ENCODE measurements around the gene ITGA6.

ITGA6 gene

DNA sequence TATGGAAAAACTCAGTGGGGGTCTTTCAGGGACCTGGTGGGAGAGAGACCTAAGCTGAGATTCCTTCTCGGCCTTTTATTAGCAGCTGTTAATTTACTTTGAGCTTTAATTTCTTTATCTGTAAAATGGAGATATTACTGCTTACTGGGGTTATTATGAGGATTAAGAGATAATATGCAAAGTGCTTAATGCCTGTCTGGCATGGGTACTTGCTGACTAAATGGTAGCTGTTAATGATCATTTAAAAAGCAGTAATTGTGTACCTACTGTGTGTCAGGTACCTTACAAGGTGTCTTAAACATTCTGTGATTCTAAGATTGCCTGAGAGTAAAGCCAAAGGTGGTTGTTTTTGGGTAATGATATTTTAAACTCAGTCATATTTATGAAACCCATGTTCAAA is 2.6 kb downstream of the ITGA6 start:
- Histone ChIP-seq H3K27ac (ENCODE audit: poor library complexity, severe bottlenecking) (peak overlapping the region; percentile 98), H3K4me3 (ENCODE audit: severe bottlenecking) (peak overlapping the region; percentile 96), H3K36me3 (ENCODE audit: low read depth) (peaks cover 52% of the 10 kb centered on the region), H3K4me1 (ENCODE audit: insufficient read depth, poor library complexity, severe bottlenecking) (peaks cover 49% of the 10 kb centered on the region), H3K27me3 (ENCODE audit: insufficient read depth, poor library complexity, severe bottlenecking) (no peaks in the 10 kb centered on the region), H3K9me3 (ENCODE audit: severe bottlenecking) (no peaks in the 10 kb centered on the region)
- ATAC-seq (ENCODE audit: low read depth), result no peak
- TF ChIP-seq, protein P1, sequence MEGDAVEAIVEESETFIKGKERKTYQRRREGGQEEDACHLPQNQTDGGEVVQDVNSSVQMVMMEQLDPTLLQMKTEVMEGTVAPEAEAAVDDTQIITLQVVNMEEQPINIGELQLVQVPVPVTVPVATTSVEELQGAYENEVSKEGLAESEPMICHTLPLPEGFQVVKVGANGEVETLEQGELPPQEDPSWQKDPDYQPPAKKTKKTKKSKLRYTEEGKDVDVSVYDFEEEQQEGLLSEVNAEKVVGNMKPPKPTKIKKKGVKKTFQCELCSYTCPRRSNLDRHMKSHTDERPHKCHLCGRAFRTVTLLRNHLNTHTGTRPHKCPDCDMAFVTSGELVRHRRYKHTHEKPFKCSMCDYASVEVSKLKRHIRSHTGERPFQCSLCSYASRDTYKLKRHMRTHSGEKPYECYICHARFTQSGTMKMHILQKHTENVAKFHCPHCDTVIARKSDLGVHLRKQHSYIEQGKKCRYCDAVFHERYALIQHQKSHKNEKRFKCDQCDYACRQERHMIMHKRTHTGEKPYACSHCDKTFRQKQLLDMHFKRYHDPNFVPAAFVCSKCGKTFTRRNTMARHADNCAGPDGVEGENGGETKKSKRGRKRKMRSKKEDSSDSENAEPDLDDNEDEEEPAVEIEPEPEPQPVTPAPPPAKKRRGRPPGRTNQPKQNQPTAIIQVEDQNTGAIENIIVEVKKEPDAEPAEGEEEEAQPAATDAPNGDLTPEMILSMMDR (IDR thresholded peaks at IDR 0.05; ENCODE audit: poor library complexity, severe bottlenecking), result no peak
- no peak for DNase-seq (ENCODE audit: low spot score)

DNA sequence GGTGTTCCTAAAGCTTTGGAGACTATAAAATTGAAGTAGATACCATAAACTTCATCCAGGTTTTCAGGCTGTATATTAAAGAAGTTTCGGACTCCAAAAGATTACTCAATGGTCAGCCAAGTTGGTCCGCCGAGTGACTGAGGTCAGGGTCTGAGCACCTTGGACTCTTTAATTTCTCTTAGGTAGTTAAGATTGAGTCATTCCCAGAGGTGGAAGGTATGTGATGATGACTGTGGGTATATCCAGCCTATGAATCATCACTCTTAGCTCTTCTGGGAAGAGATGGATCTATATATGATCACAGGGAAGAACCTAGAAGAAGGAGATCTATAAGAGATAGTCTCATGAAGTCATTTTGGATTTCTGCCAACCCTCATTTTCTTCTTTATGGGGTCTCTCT is 3.3 kb downstream of the ITGA6 start:
- TF ChIP-seq, protein P1 (IDR thresholded peaks at IDR 0.05; ENCODE audit: poor library complexity, severe bottlenecking), result no peak
- H3K36me3 ChIP-seq (ENCODE audit: low read depth), result peaks cover 55% of the 10 kb centered on the region
- no peaks in the 10 kb centered on the region for H3K27me3 ChIP-seq (ENCODE audit: insufficient read depth, poor library complexity, severe bottlenecking)
- H3K9me3 ChIP-seq (ENCODE audit: severe bottlenecking), result no peaks in the 10 kb centered on the region
- peak; percentile 73 for ATAC-seq (ENCODE audit: low read depth)
- peak overlapping the region; percentile 96 for H3K4me3 ChIP-seq (ENCODE audit: severe bottlenecking)
- peaks cover 53% of the 10 kb centered on the region for H3K4me1 ChIP-seq (ENCODE audit: insufficient read depth, poor library complexity, severe bottlenecking)
- peak overlapping the region; percentile 98 for H3K27ac ChIP-seq (ENCODE audit: poor library complexity, severe bottlenecking)
- DNase-seq (ENCODE audit: low spot score), result no peak

DNA sequence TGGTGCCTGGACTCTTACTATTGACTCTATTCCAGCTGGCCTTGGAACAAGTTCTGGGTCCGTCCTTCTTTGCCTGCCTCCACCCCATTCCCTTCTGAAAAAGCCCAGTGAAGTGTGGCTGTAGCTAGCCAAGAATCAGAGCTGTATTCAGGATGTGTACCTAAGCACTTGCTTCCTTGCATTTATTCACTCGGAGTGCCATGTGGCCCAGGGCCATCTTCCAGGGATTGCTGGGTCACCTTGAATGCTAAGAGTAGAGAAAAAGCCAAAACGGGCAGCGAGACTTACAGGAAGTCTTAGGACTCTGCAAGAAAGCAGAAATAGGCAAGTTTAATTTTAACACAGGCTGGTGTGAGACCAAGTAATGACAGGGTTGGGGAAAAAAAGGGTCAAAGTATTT is 4.1 kb downstream of the ITGA6 start:
- Histone ChIP-seq H3K4me3 (ENCODE audit: severe bottlenecking) (no peak overlapping the region), H3K9me3 (ENCODE audit: severe bottlenecking) (no peaks in the 10 kb centered on the region), H3K36me3 (ENCODE audit: low read depth) (peaks cover 59% of the 10 kb centered on the region), H3K27me3 (ENCODE audit: insufficient read depth, poor library complexity, severe bottlenecking) (no peaks in the 10 kb centered on the region), H3K27ac (ENCODE audit: poor library complexity, severe bottlenecking) (peak overlapping the region; percentile 98), H3K4me1 (ENCODE audit: insufficient read depth, poor library complexity, severe bottlenecking) (peaks cover 61% of the 10 kb centered on the region)
- TF ChIP-seq, protein P1 (IDR thresholded peaks at IDR 0.05; ENCODE audit: poor library complexity, severe bottlenecking), result no peak
- ATAC-seq (ENCODE audit: low read depth) (no peak), DNase-seq (ENCODE audit: low spot score) (no peak)

DNA sequence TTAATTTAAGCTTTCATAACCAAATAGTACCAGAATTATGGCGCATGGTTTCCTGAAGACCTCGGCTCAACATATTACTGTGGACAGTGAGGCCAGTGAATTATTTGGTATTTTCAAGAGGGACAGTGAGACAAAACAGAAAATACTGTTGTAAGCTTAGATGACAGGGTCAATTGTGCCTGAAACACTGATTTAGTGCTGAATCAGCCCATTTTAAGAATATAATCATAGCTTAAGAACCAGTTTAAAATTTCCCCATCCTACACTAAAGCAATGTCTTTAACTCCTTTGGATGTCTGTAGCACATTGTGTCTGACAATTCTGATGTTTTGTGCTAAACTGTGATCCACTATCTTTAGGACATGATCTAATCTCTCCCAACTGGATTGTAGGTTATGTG is 4.6 kb downstream of the ITGA6 start:
- H3K9me3 ChIP-seq (ENCODE audit: severe bottlenecking), result no peaks in the 10 kb centered on the region
- no peak for DNase-seq (ENCODE audit: low spot score)
- H3K4me1 ChIP-seq (ENCODE audit: insufficient read depth, poor library complexity, severe bottlenecking), result peaks cover 67% of the 10 kb centered on the region
- H3K27me3 ChIP-seq (ENCODE audit: insufficient read depth, poor library complexity, severe bottlenecking), result no peaks in the 10 kb centered on the region
- ATAC-seq (ENCODE audit: low read depth), result no peak
- peaks cover 63% of the 10 kb centered on the region for H3K36me3 ChIP-seq (ENCODE audit: low read depth)
- peak overlapping the region; percentile 98 for H3K27ac ChIP-seq (ENCODE audit: poor library complexity, severe bottlenecking)
- no peak overlapping the region for H3K4me3 ChIP-seq (ENCODE audit: severe bottlenecking)
- TF ChIP-seq, protein P1 (IDR thresholded peaks at IDR 0.05; ENCODE audit: poor library complexity, severe bottlenecking), result no peak

DNA sequence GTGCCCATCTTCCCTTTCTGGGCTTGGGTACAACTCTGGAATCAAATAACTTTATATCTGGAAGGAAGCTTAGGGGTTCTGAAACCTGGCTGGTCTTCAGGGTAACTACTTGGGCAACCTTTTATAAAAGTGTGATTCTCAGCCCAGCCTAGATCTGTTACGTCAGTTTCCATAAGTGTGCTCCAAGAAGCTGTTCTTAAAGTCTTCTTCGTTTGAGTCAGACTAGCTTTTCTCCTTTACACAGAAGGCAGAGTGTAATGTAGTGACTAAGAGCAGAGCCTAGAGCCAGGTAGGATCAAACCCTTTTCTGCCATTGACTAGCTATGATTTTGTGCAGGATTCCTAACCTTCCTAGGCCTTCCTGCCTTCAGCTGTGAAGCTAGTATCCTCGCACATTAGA is 5.8 kb downstream of the ITGA6 start:
- DNase-seq (ENCODE audit: low spot score) (no peak), ATAC-seq (ENCODE audit: low read depth) (no peak)
- no peaks in the 10 kb centered on the region for H3K9me3 ChIP-seq (ENCODE audit: severe bottlenecking)
- peaks cover 78% of the 10 kb centered on the region for H3K4me1 ChIP-seq (ENCODE audit: insufficient read depth, poor library complexity, severe bottlenecking)
- peaks cover 63% of the 10 kb centered on the region for H3K36me3 ChIP-seq (ENCODE audit: low read depth)
- no peak overlapping the region for H3K4me3 ChIP-seq (ENCODE audit: severe bottlenecking)
- TF ChIP-seq, protein P1 (IDR thresholded peaks at IDR 0.05; ENCODE audit: poor library complexity, severe bottlenecking), result no peak
- H3K27ac ChIP-seq (ENCODE audit: poor library complexity, severe bottlenecking), result peak overlapping the region; percentile 98
- H3K27me3 ChIP-seq (ENCODE audit: insufficient read depth, poor library complexity, severe bottlenecking), result no peaks in the 10 kb centered on the region
